RKO (cell line): Measurements from ENCODE around the gene ANK3.
A peak's percentile ranks its signal among the peaks of the same experiment; 100 is the strongest.
"Not testable (repeated sequence)": the region's sequence is repeated elsewhere in the genome, so short reads cannot be mapped to it uniquely, and the experiment has no call there.

Source experiments
- DNase-seq: peaks from one replicate; pipeline ENCODE4 v3.0.0-alpha.2; 2016; ENCODE audit warnings: low spot score

Gene ANK3

DNA sequence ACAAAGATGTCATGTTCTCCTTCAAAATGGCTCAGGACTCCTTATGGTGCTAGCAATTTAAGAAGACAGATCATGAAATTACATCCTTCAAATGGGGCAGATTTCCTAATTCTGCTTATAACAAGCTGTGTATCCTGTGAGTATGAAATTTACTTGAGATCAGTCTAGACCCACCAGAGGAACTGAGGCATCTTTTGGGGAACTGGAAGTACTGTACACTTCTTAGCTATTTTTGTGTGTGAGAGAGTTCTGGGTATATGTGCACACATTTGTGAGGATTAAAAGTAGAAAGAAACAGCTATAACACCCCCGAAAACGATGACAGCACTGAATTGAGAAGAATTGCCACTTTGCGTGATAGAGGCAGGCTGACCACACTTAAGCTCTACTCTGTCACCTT, 296.4 kb downstream of the ANK3 start:
- DNase-seq: no peak

DNA sequence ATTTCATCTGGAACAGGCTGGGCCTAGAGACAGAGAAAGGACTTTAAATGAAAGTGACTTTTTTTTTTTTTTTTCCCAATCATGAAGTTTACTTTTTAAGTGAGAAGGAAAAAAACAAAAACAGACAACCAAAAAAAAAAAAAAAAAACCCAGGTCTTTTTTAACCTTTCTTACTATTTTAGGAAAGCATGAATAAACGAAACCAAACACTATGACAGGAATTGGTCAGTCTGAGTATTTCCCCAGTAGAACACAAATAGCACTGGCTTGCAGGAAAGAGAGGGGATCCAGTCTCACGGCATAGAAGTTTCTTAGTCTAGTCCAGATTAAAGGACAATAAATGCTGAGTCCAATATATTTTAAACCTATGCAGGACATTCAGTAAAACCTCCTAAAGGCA, 302.8 kb downstream of the ANK3 start:
- no peak for DNase-seq

DNA sequence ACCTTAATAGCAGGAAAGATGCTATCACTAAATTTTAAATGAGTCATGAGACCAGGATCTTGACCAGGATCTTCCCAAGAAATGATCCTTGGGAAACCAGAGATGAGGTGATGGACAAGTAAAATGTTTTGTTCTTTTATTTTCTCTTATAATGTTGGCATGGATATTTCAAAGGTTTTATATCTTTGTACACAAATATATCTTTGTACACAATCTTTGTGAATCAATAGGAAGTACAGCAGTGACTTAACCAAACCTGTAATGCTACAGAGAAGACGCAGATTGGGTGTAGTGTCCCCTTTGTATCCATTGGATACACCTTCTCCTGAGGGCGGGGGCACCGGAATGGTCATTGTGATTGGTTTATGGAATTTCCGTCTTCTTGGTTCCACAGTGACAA, 303.3 kb downstream of the ANK3 start:
- no peak for DNase-seq

DNA sequence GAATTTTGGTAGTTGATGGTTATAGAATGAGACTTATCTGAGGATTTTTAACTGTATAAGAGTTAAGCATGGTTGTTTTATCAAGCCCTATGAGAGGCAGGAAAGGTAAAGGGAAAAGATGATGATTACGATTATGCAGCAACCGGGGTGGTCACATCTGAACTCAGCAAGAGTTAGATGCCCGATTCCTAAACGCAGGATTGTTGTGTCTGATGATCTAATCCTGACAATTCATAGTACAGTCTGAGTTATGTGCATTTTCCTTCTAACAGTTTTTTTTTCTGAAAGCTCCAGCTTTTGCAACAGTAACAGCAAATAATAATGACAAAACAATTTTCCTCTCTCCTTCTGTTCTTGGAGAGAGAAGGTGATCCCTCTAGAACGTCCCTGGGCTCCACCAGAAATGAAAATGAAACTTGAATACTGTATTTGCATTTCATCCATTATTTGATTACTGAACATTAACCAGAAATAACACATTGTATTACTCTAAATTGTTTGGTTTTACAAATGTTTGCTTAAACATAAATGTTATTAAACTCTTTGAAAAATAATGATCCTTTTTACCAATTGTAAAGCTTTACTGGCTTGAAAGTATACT, 306.8 kb downstream of the ANK3 start:
- DNase-seq: no peak

DNA sequence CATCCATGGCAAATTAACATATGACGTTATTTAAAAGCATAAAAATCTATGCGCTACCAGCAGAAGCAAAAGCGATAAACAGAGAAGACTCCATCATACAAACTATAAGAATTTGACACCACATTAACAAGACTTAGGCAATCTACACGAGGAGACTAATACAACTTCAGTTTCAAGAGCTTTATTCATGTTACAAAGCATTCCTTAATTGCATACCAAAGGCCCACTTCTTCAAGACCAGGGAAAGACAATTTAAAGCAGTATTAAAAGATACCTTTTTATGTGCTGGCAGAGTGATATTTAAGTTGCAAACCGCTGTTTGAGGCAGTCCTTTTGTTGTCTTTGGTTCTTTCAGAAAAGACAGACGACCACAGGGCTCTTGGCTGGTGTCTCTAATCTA, 307.3 kb downstream of the ANK3 start:
- no peak for DNase-seq

DNA sequence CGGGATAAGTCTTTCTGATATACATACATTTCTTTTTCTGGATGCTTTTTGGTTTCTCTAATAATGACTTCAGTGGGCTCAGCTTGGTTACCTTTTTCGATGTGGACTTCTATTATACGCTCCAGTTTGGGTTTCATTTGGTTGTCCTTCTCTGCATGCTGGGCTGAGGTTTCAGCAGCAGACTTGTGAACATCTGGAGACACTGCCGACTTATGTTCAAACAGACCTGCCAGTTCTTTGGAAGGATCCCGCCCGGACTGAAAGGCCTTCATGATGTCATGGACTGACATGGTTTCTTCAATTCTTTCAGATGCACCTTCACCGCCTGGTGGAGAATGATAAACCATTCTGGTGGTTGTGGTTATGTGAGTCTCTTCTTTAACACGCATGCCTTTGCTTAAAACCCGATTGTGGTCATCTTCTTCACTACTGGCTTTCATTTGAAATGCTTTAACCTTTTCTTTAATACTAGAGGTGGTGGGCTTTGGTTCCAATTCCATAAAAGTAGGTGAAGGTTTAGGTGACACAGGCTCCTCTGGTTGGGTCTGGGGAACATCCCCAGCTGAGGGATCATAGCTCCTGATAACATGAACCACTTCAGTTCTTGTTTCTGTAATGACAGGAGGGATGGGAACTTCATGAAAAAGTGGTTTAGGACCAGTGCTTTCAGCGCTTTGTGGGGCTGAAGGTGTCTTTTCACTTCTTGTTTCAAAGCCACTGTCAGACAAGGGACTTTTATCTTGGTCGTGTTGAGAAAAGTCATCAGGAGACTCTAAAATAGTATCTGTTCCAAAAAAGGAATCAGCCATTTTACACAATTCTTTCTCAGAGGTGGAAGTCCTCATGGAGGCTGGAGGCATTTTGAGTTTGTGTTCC, 315.7 kb downstream of the ANK3 start:
- DNase-seq: no peak

DNA sequence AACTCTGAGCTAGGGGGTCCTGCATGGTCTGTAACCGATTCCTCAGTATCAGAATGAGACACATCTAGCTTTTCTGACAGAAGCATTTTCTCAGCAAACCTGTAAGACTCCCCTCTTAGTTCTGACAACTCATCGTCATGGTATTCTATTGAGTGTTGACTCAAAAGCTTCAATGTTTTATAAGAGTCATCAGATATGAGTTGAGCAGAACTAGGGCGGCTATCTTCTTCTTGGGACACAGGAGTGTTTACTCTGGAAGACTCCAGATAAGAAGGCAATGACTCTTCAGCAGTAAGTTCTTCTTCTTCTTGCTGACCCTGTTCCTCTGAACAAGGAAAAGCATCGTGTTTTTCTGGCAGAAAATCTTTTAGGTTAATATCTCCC, 316.3 kb downstream of the ANK3 start:
- no peak for DNase-seq

DNA sequence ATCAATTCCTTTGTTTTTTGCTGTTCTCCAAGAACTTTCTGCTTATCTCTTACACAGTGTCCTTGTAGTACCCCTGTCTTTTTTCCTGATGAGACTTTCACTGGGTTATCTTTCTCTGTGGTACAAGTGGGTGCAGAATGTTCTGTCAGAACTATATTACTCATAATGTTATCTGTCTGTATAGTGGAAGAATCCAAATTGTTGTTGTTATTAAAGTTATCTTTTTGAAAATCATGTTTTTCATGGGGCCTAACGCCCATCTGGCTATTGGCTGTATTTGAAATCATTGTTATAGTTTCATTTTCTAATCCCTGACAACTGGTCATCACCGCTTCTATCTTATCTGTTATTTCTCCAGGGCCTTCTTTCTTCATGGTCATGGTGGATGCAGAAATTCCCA, 320.4 kb downstream of the ANK3 start:
- no peak for DNase-seq

DNA sequence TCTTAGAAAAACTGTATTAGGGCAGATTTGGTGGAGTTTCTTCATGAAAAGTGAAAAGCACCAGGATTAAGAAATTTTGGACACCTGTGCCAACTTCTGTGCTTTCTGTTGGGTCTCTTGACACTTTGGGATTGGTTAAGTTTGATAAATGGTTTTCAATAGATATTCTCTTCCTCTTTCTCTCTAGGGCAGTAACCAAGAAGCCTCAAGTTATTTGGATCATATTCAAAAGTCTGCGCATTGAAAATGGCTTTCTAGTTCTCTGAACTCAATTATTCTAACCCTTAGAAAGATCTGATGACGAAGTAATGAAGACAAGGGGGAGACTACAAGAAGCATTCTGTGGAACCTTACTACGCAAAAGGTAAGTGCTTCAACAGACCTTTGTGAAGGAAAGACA, 339.3 kb downstream of the ANK3 start:
- no peak for DNase-seq

DNA sequence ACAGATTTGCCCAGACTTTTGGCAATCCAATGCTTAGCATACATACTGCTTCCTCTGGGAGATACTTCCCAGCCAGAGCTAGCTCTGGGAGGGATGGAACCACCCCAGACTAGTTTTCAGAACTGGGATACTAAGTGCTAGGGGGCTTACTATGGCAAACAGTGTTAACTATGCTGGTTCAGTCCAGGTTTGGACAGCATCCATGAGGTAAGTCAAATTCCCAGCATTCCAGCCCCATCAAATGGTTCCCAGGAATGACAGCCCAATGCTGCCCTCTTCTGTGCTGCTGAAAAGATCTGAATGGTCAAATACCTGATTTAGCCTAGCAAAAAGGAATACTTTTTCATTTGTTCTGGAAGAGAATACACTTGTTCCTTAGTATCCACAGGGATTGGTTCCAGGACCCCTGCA, 341.6 kb downstream of the ANK3 start:
- peak; percentile 35 for DNase-seq

DNA sequence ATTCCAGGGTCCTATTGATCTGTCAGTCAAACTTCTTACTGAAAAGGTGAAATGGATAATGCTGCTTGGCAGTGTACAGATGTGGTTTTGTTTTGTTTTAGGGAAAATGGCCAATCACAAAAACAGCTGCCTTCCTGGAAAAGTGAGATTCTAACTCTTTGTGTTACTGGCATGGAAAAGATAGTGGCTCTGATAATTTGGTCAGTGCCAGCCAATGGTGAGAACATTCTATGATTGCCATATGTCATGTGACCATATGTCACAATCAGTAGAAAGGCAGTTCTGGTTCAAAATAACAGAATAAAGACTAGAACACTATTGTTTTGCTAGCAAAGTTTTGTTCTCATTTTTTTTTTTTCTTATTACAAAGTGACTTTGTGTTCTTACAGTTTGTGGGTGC, 344.1 kb downstream of the ANK3 start:
- no peak for DNase-seq

DNA sequence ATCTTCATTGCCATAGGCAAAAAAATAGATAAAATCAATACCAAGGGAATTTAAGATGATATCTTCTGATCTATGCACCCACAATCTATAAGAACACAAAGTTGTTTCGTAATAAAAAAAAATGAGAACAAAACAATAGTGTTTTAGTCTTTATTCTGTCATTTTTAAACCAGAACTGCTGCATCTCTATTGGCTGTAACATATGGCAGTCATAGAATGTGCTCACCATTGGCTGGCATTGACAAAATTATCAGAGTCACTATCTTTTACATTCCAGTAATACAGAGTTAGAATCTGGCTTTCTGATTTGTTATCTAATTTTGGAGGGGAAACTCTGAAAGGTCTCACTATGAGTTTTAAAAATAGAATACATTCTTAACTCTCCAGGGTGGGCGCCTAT, 344.7 kb downstream of the ANK3 start:
- no peak for DNase-seq

DNA sequence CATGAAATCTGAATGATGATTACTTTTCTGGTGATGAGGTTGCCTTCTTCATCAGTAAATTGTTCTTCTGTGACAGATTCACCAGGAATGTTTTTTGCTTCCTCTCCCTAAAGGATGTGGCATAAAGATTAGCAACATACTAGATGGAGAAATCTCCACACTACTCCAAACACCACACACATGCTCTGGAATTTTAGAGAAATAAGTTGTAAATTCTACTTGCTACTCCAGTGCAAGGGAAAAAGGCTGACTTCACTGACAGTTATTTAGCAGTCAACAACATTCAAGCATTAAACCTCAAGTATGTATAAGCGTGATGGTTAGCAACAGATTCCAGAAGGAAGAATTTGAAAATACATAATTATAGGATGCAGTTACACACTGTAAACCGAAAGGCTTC, 345.4 kb downstream of the ANK3 start:
- DNase-seq: no peak

DNA sequence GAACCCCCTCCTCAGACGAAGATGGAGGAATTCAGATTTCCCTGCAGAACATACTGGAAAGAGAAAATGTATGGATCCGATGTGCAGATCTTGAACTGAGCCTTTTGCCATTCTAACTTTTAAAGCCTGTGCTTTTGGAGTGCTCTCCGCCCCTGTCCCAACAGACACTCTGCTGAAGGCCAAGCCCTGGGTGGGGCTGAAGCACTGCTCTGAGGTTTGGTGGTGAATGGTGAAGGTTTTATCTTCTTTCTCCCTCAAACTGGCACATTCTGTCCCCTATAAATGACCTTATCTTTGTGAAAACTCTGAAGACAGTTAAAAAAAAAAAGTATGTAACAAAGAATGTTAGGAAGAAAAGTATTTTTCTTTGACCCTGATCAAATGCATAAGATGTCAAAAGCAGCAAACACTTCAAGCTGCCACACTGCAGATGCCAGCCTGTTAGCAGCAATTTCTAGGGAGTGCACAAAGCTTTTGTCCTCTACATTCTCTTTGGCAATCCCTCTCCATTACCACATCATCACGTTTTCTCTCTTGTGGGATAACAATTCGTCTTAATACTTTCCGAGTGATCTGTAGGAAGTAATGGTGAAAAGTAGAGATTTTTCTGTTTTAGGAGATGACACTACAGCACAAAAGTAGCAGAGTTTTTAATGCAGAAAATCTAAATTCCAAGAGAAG, 346.0 kb downstream of the ANK3 start:
- no peak for DNase-seq

DNA sequence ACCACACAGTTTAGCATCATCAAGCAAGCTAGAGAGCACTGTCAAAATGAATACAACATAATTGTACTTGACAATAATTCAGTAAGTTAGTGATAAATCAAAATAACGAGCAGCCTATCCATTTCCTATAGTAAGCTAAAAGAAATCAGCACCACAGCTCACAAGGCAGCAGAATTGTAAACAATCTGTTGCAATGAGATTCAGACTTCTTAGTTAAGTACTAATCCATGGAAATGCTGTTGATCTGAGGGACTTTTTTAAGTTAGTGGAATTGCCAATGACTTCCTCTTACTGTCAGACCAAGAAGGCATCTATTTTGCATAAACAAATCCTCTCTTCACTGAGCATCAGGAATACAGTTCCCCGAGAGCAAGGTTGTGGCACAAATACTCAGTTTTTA, 346.8 kb downstream of the ANK3 start:
- no peak for DNase-seq

DNA sequence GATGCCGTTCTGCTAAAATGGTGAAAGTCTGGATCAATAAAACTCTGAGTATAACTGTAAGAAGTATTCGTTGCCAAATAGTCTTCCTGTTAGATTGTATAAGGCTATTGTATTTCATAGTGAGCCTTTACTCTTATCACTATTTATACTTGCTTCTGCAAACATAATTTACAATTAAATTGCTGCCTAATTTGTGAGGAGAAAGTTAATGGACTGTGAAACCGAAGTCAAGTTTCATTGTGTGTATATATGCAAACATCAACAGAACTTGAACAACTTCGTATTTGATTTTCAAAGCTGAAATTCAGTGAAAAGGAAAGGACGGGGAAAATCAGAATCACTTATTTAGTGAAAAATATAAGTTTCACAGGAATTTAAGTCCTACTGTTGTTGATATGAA, 347.4 kb downstream of the ANK3 start:
- no peak for DNase-seq

DNA sequence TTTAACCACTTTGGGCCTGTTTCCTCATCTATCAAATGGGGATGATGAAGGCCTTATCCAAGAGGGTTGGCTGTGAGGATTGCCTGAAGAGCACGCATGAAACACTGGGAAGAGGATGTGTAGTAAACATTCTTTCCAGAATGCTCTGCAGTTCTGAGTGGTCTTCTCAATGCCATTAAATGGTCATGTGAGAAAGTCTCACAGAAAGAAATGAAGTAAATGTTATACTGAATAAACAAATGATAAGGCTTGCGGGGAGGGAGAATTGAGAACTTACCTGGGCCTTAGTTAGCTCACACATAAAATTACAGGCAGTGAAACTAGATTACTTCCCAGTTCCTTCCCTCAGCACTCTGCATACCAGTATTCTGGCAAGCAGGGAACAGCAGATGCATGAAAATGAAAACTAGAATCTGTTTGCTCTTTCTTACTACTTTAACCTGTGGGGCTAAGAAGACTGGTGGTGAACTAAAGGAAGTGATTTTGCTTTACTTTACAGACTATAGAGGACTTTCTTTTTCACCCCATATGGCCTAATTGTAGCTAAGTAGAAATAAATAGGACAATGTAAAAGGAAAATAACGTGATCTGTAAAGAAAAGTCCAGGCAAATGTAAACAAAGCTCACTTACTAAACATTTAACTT, 348.1 kb downstream of the ANK3 start:
- no peak for DNase-seq

DNA sequence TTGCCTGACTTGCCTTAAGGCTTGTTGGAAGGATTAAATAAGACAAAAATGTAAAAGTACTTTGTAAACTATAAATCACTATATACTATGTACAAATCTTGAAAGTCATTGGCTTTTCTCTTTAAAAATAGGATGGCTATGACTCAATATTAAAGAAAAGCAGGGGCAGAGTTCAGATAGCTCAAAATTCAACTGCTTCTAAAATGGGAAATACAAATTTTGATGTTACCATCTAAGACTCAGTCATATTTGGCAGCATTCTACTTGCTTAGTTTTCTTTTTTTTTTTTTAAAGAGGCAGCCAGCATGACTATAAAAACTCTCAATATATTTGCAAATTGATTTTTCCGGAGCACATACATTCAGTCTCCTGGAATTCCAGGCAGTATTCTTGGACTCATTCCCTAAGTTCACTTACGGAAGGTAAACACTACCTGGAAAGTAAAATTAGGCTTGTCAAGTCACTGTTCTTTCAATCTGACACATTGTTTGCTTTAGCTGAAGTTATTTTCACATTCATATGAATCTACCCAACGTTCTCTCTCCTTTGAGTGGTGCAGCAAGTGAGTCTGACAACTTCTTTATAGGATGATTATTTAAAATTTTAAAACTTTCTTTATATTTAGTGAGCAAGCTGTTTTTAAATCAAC, 349.5 kb downstream of the ANK3 start:
- no peak for DNase-seq

DNA sequence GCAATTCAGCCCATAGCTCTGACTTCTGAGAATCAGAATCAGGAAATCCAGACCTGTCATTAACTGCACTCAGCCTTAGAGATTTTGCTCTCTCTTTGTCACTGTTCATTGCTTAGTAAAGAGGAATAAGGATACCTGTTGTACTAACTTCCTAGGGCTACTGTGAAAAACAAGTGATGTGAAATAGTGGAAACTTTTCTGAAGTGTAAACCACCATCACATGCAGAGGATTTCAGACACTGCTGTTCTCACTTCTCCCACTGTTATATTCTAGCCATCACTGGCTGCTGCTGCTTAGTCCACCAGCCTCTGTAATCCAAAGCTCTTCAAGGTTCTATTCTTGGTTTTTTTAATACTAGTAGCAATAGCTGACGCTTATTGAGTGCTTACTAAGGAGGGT, 353.7 kb downstream of the ANK3 start:
- no peak for DNase-seq

DNA sequence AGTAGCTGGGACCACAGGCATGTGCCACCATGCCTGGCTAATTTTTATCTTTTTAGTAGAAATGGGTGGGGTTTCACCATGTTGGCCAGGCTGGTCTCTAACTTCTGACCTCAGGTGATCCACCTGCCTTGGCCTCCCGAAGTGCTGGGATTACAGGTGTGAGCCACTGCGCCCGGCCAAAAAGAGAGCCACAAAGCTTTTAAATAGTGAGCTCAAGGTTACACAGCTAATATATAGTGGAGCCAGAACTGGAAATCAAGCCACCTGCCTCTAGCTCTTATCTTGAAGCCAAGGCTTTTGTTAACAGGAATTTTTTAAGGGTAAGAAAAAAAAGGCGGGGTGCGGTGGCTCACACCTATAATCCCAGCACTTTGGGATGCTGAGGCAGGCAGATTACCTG, 354.3 kb downstream of the ANK3 start:
- DNase-seq: not testable (repeated sequence)

DNA sequence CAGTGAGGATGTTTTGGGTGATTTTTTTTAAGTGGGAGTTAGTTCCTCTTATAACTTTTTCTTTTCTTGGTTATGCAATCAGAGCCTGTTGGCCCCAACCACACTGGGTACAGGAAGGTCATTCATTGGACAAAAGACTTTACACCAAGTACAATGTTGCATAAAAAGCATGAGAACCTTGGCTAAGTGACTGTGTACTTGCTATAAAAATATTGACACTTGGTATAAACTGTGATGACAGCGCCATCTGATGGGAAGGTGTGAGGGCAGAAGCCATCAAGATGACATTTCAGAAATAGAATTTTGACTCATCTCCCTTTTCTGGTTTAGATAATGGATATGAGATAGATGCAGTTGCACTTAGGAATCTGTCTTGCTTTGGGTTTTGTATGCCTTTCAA, 357.0 kb downstream of the ANK3 start:
- DNase-seq: peak; percentile 66

DNA sequence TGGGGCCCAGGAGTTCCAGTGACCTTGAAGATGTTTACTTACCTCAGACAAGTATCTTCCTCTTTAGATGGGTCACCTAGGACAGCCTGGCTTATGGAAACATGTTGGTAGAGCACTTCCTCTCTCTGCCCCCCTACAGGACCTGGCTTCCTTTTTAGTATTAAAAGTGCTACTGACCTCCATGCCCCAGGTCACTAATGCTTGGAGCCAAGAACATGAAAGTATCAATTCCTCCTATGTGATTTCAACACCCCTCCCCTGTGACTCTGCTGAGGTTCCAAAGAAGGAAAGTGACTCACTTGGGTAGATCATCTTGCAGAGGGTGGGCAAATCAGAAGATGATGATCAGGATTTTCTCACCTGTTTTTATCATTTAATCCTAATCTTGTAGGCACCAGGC, 358.0 kb downstream of the ANK3 start:
- no peak for DNase-seq
